ENCODE data around the gene CACTIN.
"Not testable (repeated sequence)": the region's sequence is repeated elsewhere in the genome, so short reads cannot be mapped to it uniquely, and the experiment has no call there.

CACTIN gene

GRCh38 chr19:3651684-3652083 is 25.1 kb upstream of the CACTIN start:
- H3K4me3 ChIP-seq (ENCODE audit: low read depth, low read length) = no peak overlapping the region
- no peak for TF ChIP-seq CTCF (IDR thresholded peaks at IDR 0.05; ENCODE audit: control insufficient read depth, extremely low read depth, insufficient read depth)
- DNase-seq (ENCODE audit: low read depth) = no peak

GRCh38 chr19:3649888-3650287 is 23.3 kb upstream of the CACTIN start:
- TF ChIP-seq CTCF (IDR thresholded peaks at IDR 0.05; ENCODE audit: control insufficient read depth, extremely low read depth, insufficient read depth) = no peak
- H3K4me3 ChIP-seq (ENCODE audit: low read depth, low read length) = no peak overlapping the region
- no peak for DNase-seq (ENCODE audit: low read depth)

- no peak for DNase-seq (ENCODE audit: low read depth)
- H3K4me3 ChIP-seq (ENCODE audit: low read depth, low read length) = no peak overlapping the region
- no peak for TF ChIP-seq CTCF (IDR thresholded peaks at IDR 0.05; ENCODE audit: control insufficient read depth, extremely low read depth, insufficient read depth)
Measured at GRCh38 chr19:3648037-3648905, 21.7 kb upstream of the CACTIN start.

GRCh38 chr19:3647102-3647501 is 20.5 kb upstream of the CACTIN start:
- not testable (repeated sequence) for DNase-seq (ENCODE audit: low read depth); H3K4me3 ChIP-seq (ENCODE audit: low read depth, low read length)

GRCh38 chr19:3646336-3647092 is 19.9 kb upstream of the CACTIN start:
- H3K4me3 ChIP-seq (ENCODE audit: low read depth, low read length) = no peak overlapping the region
- DNase-seq (ENCODE audit: low read depth) = no peak
- TF ChIP-seq CTCF (IDR thresholded peaks at IDR 0.05; ENCODE audit: control insufficient read depth, extremely low read depth, insufficient read depth) = no peak

- H3K4me3 ChIP-seq (ENCODE audit: low read depth, low read length) = no peak overlapping the region
- no peak for TF ChIP-seq CTCF (IDR thresholded peaks at IDR 0.05; ENCODE audit: control insufficient read depth, extremely low read depth, insufficient read depth)
- no peak for DNase-seq (ENCODE audit: low read depth)
Measured at GRCh38 chr19:3645726-3646125, 19.1 kb upstream of the CACTIN start.

- TF ChIP-seq CTCF (IDR thresholded peaks at IDR 0.05; ENCODE audit: control insufficient read depth, extremely low read depth, insufficient read depth) = no peak
- DNase-seq (ENCODE audit: low read depth) = no peak
- H3K4me3 ChIP-seq (ENCODE audit: low read depth, low read length) = no peak overlapping the region
Measured at GRCh38 chr19:3645067-3645396, 18.4 kb upstream of the CACTIN start.
